AG04450 (cell line): ENCODE data around the gene ANKS1B. TPM values are rescaled to one million over a fixed set of nuclear protein-coding genes. Genes with fewer than 3 reads are reported as not detected.

Source experiments
- CTCF ChIA-PET: fragments of 300-600, 350-600 bp; formaldehyde crosslinking; extraction: SDS; loops from one replicate; lab custom pipeline; 2022; ENCODE audit warnings: antibody characterized with exemption, inconsistent platforms; lab: Charles Lee
- POLR2A ChIA-PET: fragments of 350-600 bp; formaldehyde crosslinking; extraction: SDS; loops from one replicate; lab custom pipeline; 2021; ENCODE audit warnings: antibody characterized with exemption, inconsistent platforms; lab: Yijun Ruan, JAX
- DNase-seq: peaks from one replicate; pipeline ENCODE4 v3.0.0-alpha.2; 2011; ENCODE audit warnings: low read depth, low spot score
- H3K27ac ChIP-seq: one replicate; pipeline ENCODE4 v1.5.1; 2012; ENCODE audit warnings: low read depth, low read length, control low read depth
- H3K27me3 ChIP-seq: one replicate; pipeline ENCODE4 v1.6.0; 2012; ENCODE audit warnings: low read length; ENCODE audit not compliant: control insufficient read depth, insufficient read depth
- H3K4me3 ChIP-seq: 2 replicates; pipeline ENCODE4 v1.5.1; 2011; ENCODE audit warnings: mild to moderate bottlenecking, low read depth, low read length, control low read depth
- H3K9me3 ChIP-seq: 2 replicates; pipeline ENCODE4 v1.5.1; 2012; ENCODE audit warnings: low read length; ENCODE audit not compliant: control insufficient read depth, insufficient read depth
- CTCF ChIP-seq: IDR thresholded peaks from 2 replicates; pipeline ENCODE4 v1.5.1; 2011; ENCODE audit warnings: low read depth, low read length, control low read depth, inconsistent platforms
- polyA plus RNA-seq: library from polyadenylated mRNA; depleted of rRNA; stranded (reverse); fragments of >200 nt; gene quantifications from 2 replicates; pipeline ENCODE4 v1.2.3, GENCODE V29; 2011

Gene ANKS1B
- polyA plus RNA-seq, 1 experiment = 0.22 TPM

GRCh38 chr12:99231031-99231430, 753.7 kb downstream of the ANKS1B start:
- POLR2A ChIA-PET = no interaction called here
- no peaks in the 10 kb centered on the region for H3K27me3 ChIP-seq
- CTCF ChIA-PET = no interaction called here
- no peak overlapping the region for H3K27ac ChIP-seq
- DNase-seq = no peak
- no peak for TF ChIP-seq CTCF
- H3K4me3 ChIP-seq = no peak overlapping the region
- no peaks in the 10 kb centered on the region for H3K9me3 ChIP-seq

GRCh38 chr12:99224237-99224636, 760.5 kb downstream of the ANKS1B start:
- no peaks in the 10 kb centered on the region for H3K27me3 ChIP-seq
- no peak overlapping the region for H3K4me3 ChIP-seq
- H3K27ac ChIP-seq = no peak overlapping the region
- no peak for TF ChIP-seq CTCF
- DNase-seq = no peak
- CTCF ChIA-PET = no interaction called here
- no peaks in the 10 kb centered on the region for H3K9me3 ChIP-seq
- POLR2A ChIA-PET = no interaction called here

- TF ChIP-seq CTCF = no peak
- ChIA-PET CTCF (no interaction called here), POLR2A (no interaction called here)
- Histone ChIP-seq H3K4me3 (no peak overlapping the region), H3K27me3 (no peaks in the 10 kb centered on the region), H3K27ac (no peak overlapping the region), H3K9me3 (no peaks in the 10 kb centered on the region)
- no peak for DNase-seq
Observed at GRCh38 chr12:99223579-99223978, 761.2 kb downstream of the ANKS1B start.

- no peak overlapping the region for H3K4me3 ChIP-seq
- ChIA-PET CTCF (no interaction called here), POLR2A (no interaction called here)
- no peak for TF ChIP-seq CTCF
- no peak overlapping the region for H3K27ac ChIP-seq
- DNase-seq = no peak
- no peaks in the 10 kb centered on the region for H3K27me3 ChIP-seq
- H3K9me3 ChIP-seq = peaks cover 4% of the 10 kb centered on the region; the same call in 1 of the 2 replicates
Observed at GRCh38 chr12:99213047-99213446, 771.7 kb downstream of the ANKS1B start.

GRCh38 chr12:99212275-99212674, 772.5 kb downstream of the ANKS1B start:
- Histone ChIP-seq H3K9me3 (peaks cover 4% of the 10 kb centered on the region; the same call in 1 of the 2 replicates), H3K27ac (no peak overlapping the region), H3K4me3 (no peak overlapping the region), H3K27me3 (no peaks in the 10 kb centered on the region)
- ChIA-PET CTCF (no interaction called here), POLR2A (no interaction called here)
- TF ChIP-seq CTCF = no peak
- no peak for DNase-seq
